Esophagus squamous epithelium (tissue), 4 donors: ENCODE measurements around the gene TOR4A.

Experiments used
- CTCF ChIP-seq, 6 experiments: fragments of 450-650 bp in 4 of 6; fragments of 200-600 bp in 2 of 6; sonication (generic) in 2 of 6; IDR thresholded peaks; one replicate each; pipeline ENCODE4 v1.5.1; 2016 to 2019; ENCODE audit warnings: antibody characterized with exemption in 6 of 6, mild to moderate bottlenecking in 4 of 6, moderate library complexity in 4 of 6
- POLR2A ChIP-seq, 4 donors: fragments of 450-650 bp; IDR thresholded peaks; one replicate each; pipeline ENCODE4 v1.6.1; 2017; ENCODE audit warnings: antibody characterized with exemption in 4 of 4, mild to moderate bottlenecking in 4 of 4, moderate library complexity in 3 of 4

DNA sequence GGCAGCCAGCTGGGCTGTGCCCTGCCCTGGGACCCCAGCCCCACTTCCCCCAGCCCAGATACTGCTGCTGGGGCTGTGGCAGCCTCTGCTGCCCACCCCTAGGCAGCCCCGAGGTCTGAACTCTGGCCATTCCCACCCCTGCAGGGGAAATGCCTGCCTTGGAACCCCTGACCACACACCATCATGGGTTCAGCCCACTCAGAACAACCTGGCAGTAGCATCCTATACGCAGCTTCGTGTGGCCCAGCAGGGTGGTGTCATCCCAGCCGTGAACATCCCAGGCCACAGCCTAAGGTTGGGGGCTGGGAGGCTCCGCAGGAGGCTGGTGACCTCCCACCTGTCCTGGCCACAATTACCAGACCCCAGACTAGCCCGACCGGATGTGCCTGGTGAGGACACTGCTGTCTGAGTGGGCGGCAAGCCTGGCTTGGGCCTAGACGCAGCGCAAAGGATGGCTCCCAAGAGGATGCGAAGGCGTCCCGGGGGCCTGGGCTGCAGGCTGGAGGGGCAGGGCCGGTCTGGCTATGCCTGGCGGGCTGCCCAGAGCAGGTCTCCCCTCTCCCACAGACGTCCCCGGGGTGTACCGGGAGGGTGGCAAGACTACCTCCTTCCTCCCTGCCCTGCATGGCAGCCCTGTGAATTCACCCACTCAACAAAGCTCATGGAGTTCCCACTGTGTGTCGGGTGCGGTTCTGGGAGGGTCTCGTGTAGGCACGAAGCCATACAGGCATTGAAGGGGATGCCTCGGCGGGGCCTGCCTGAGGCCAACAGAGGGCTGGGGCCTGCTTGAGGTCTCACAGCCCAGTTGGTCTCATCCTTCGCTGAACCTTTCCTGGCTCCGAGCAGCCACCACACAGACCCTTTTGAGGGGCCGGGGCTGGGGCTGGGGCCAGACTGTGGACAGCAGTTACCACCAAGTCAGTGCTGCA, 48.3 kb upstream of the TOR4A start:
- TF ChIP-seq CTCF (IDR thresholded peaks at IDR 0.05) (no peak), POLR2A (IDR thresholded peaks at IDR 0.05) (no peak)
